Endodermal cell (in vitro differentiated cells): ENCODE results near the gene SLC47A2. TPM values are rescaled to one million over a fixed set of nuclear protein-coding genes. Genes with fewer than 3 reads are reported as not detected.

ENCODE experiments used
- DNase-seq: peaks from one replicate; pipeline ENCODE4 v3.0.0-alpha.2; 2017
- H3K27ac ChIP-seq: 2 replicates; pipeline ENCODE4 v1.5.1; 2013; ENCODE audit warnings: mild to moderate bottlenecking, low read depth, low read length, moderate library complexity
- H3K27me3 ChIP-seq: 2 replicates; pipeline ENCODE4 v1.6.1; 2013; ENCODE audit warnings: mild to moderate bottlenecking, low read length, moderate library complexity; ENCODE audit not compliant: insufficient read depth, control insufficient read depth, poor library complexity, severe bottlenecking
- H3K36me3 ChIP-seq: 2 replicates; pipeline ENCODE4 v1.7.0; 2013; ENCODE audit warnings: mild to moderate bottlenecking, low read length, moderate library complexity; ENCODE audit not compliant: control insufficient read depth, insufficient read depth
- H3K4me1 ChIP-seq: one replicate; pipeline ENCODE4 v1.7.0; 2013; ENCODE audit warnings: low read length; ENCODE audit not compliant: control insufficient read depth, insufficient read depth
- H3K4me3 ChIP-seq: 2 replicates; pipeline ENCODE4 v1.5.1; 2013; ENCODE audit warnings: mild to moderate bottlenecking, low read length, moderate library complexity
- H3K9ac ChIP-seq: 2 replicates; pipeline ENCODE4 v1.6.1; 2013; ENCODE audit warnings: mild to moderate bottlenecking, low read length, moderate library complexity; ENCODE audit not compliant: poor library complexity, severe bottlenecking; ENCODE audit errors: extremely low read depth
- H3K9me3 ChIP-seq: 2 replicates; pipeline ENCODE4 v1.6.1; 2013; ENCODE audit warnings: mild to moderate bottlenecking, low read length, moderate library complexity; ENCODE audit not compliant: control insufficient read depth
- H3K27ac Mint-ChIP-seq: 2 replicates; pipeline ENCODE4 v1.8.0; 2020; ENCODE audit warnings: mixed read lengths
- H3K27me3 Mint-ChIP-seq: 2 replicates; pipeline ENCODE4 v1.8.0; 2021; ENCODE audit warnings: mild to moderate bottlenecking, mixed read lengths; ENCODE audit not compliant: insufficient read depth
- H3K36me3 Mint-ChIP-seq: 2 replicates; pipeline ENCODE4 v1.8.0; 2020; ENCODE audit warnings: low read depth, mixed read lengths
- H3K4me1 Mint-ChIP-seq: 2 replicates; pipeline ENCODE4 v1.8.0; 2020; ENCODE audit warnings: mixed read lengths
- H3K4me3 Mint-ChIP-seq: 2 replicates; pipeline ENCODE4 v1.8.0; 2020; ENCODE audit warnings: mild to moderate bottlenecking, moderate library complexity, mixed read lengths
- H3K9me3 Mint-ChIP-seq: 2 replicates; pipeline ENCODE4 v1.8.0; 2020; ENCODE audit warnings: mild to moderate bottlenecking, mixed read lengths
- CTCF ChIP-seq: fragments of 200-600 bp; sonication (generic); conservative IDR thresholded peaks from 2 replicates; pipeline ENCODE4 v1.5.0; 2021; ENCODE audit warnings: antibody characterized with exemption, mild to moderate bottlenecking
- WGBS, 2 experiments: methylation state at CpG; one replicate each; pipeline versions ENCODE4 v1.1.5 to v1.1.7; 2013; ENCODE audit warnings: missing lambda C conversion rate in 2 of 2, mixed read lengths in 1 of 2; ENCODE audit not compliant: insufficient coverage in 1 of 2, insufficient read length in 1 of 2; 5-methylcytosine and 5-hydroxymethylcytosine counted together
- total RNA-seq, 2 donors: library from RNA; stranded (reverse); fragmentation: NEBNext Ultra II Directional in 1 of 2; extraction: Animal tissue kit (Norgen Biotek cat#: 25700) in 1 of 2; gene quantifications; 2 replicates in 1 of 2; 3 replicates in 1 of 2; pipeline ENCODE4 v1.2.1, GENCODE V29; 2021

SLC47A2 gene
- total RNA-seq, 2 donors from 2014 or later: not detected

GRCh38 chr17:19747159-19747719 is 30.9 kb upstream of the SLC47A2 start:
- Mint-ChIP-seq H3K4me3 (no peak overlapping the region), H3K27me3 (peaks cover 13% of the 10 kb centered on the region), H3K4me1 (peaks cover 6% of the 10 kb centered on the region), H3K36me3 (no peaks in the 10 kb centered on the region), H3K27ac (no peak overlapping the region), H3K9me3 (no peaks in the 10 kb centered on the region)
- H3K9ac ChIP-seq: no peak overlapping the region
- no peaks in the 10 kb centered on the region for H3K36me3 ChIP-seq
- H3K4me3 ChIP-seq: no peak overlapping the region
- no peak for DNase-seq
- no peak for TF ChIP-seq CTCF
- WGBS, 2 experiments: 91 to 99% methylated on average over 10 to 13 of the region's 13 CpGs
- H3K9me3 ChIP-seq: no peaks in the 10 kb centered on the region
- peaks cover 7% of the 10 kb centered on the region for H3K27me3 ChIP-seq
- H3K4me1 ChIP-seq: no peaks in the 10 kb centered on the region
- no peak overlapping the region for H3K27ac ChIP-seq

- H3K27me3 Mint-ChIP-seq: peaks cover 13% of the 10 kb centered on the region
- no peaks in the 10 kb centered on the region for H3K9me3 Mint-ChIP-seq
- Histone ChIP-seq H3K27ac (no peak overlapping the region), H3K4me3 (no peak overlapping the region), H3K36me3 (no peaks in the 10 kb centered on the region), H3K4me1 (no peaks in the 10 kb centered on the region), H3K9ac (no peak overlapping the region), H3K27me3 (peaks cover 7% of the 10 kb centered on the region), H3K9me3 (no peaks in the 10 kb centered on the region)
- H3K4me1 Mint-ChIP-seq: peaks cover 6% of the 10 kb centered on the region
- TF ChIP-seq CTCF: no peak
- WGBS, 2 experiments: 88 to 93% methylated on average over 14 to 20 of the region's 20 CpGs
- no peak for DNase-seq
- H3K27ac Mint-ChIP-seq: no peak overlapping the region
- no peak overlapping the region for H3K4me3 Mint-ChIP-seq
- no peaks in the 10 kb centered on the region for H3K36me3 Mint-ChIP-seq
Observed at GRCh38 chr17:19746517-19746916, 30.1 kb upstream of the SLC47A2 start.

GRCh38 chr17:19744922-19745757 is 28.8 kb upstream of the SLC47A2 start:
- TF ChIP-seq CTCF: peak; percentile 95
- Mint-ChIP-seq H3K9me3 (no peaks in the 10 kb centered on the region), H3K27ac (no peak overlapping the region), H3K4me3 (peak overlapping the region; percentile 57), H3K36me3 (no peaks in the 10 kb centered on the region), H3K27me3 (peaks cover 10% of the 10 kb centered on the region), H3K4me1 (peaks cover 6% of the 10 kb centered on the region)
- Histone ChIP-seq H3K36me3 (no peaks in the 10 kb centered on the region), H3K27ac (no peak overlapping the region), H3K27me3 (peaks cover 7% of the 10 kb centered on the region), H3K4me1 (no peaks in the 10 kb centered on the region), H3K4me3 (no peak overlapping the region), H3K9ac (no peak overlapping the region), H3K9me3 (no peaks in the 10 kb centered on the region)
- WGBS, 2 experiments: 39 to 61% methylated on average over 22 to 50 of the region's 50 CpGs
- peak; percentile 100 for DNase-seq
